Gastrocnemius medialis (tissue), 4 donors: ENCODE results near the gene BCL2.

Experiments used
- POLR2A ChIP-seq, 2 donors: fragments of 450-650 bp; IDR thresholded peaks; one replicate each; pipeline ENCODE4 v1.6.1; 2017; ENCODE audit warnings: antibody characterized with exemption in 2 of 2, mild to moderate bottlenecking in 2 of 2, moderate library complexity in 2 of 2
- TF ChIP-seq, protein P1 (sequence below), 5 experiments: fragments of 450-650 bp in 3 of 5; fragments of 200-600 bp in 2 of 5; sonication (generic) in 2 of 5; IDR thresholded peaks in 4 of 5; conservative IDR thresholded peaks in 1 of 5; 1 replicate in 4 of 5; 2 replicates in 1 of 5; pipeline ENCODE4 v1.5.1; 2016 to 2019; ENCODE audit warnings: antibody characterized with exemption in 5 of 5, mild to moderate bottlenecking in 3 of 5, moderate library complexity in 3 of 5

DNA sequence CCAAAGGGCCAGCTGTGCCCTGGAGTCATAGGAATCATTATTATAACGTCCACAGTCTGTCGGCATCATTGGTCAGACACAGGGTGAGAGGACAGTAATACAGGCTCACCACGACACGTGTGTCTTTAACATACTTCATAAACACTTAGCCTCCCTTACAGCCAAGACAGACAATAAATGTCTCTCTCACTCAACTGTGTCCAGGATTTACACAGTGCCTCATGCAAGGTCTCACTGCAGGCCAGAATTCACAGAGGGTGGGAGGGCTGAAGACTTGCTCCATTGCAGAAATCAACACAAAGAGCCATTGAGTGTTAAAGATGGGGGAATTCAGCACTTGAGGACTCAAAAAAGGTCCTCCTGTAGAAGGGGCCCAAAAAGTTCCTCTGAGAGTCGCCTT lies 210.5 kb downstream of the BCL2 start:
- TF ChIP-seq, protein P1, sequence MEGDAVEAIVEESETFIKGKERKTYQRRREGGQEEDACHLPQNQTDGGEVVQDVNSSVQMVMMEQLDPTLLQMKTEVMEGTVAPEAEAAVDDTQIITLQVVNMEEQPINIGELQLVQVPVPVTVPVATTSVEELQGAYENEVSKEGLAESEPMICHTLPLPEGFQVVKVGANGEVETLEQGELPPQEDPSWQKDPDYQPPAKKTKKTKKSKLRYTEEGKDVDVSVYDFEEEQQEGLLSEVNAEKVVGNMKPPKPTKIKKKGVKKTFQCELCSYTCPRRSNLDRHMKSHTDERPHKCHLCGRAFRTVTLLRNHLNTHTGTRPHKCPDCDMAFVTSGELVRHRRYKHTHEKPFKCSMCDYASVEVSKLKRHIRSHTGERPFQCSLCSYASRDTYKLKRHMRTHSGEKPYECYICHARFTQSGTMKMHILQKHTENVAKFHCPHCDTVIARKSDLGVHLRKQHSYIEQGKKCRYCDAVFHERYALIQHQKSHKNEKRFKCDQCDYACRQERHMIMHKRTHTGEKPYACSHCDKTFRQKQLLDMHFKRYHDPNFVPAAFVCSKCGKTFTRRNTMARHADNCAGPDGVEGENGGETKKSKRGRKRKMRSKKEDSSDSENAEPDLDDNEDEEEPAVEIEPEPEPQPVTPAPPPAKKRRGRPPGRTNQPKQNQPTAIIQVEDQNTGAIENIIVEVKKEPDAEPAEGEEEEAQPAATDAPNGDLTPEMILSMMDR (IDR thresholded peaks at IDR 0.05 in 4 of 5, conservative IDR thresholded peaks at IDR 0.05 in 1 of 5) = no peak
- TF ChIP-seq POLR2A (IDR thresholded peaks at IDR 0.05) = no peak
